ENCODE measurements around the gene KCNIP4.
A peak's percentile ranks its signal among the peaks of the same experiment; 100 is the strongest.

KCNIP4 gene

DNA sequence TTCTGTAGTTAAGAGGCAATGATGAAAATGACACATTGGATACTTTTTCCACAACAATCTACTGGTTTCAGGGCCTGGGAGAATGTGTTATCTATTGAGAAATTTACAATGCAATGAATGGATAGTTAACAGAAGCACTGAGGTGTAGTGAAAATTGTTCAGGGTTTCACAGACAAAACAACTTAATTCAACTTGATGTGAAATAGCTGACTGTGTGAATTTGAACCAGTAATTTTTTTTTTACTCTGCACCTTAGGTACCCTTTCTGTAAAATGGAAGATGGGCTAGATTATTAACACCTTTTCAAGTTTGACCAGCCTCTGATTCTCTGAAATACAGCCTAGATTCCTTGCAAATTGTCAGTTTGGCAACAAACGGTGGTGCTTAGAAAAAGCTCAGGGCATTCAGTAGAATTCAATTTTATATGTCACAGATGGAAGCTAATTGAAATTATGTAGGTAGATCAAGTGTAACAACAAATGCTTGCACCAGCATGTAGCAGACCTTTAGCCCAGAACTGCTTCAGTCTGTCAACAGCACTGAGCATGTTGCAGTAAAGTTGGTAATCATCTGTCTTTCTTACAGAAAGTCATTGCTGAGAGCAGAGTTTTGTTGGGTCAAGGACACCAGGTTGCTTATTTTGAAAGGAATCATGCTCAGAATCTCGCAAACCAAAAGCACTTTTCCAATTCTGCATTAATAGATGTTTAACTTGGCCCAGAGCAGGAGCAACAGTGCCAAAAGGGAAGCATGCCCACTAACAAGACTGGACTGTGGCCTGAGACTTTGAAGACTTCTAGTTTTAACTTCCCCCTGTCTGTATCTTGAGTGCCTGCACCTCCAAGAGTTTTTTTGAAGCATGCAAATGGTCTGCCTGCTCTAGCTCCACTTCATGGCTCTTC lies 721.7 kb downstream of the KCNIP4 start:
- no peaks in the 10 kb centered on the region for H3K36me3 ChIP-seq (ENCODE audit: insufficient read depth, low read length)
- TF ChIP-seq FOXP2 (optimal IDR thresholded peaks at IDR 0.05; ENCODE audit: control extremely low read depth, extremely low read length, insufficient read depth) (no peak), POLR2AphosphoS5 (IDR thresholded peaks at IDR 0.05; ENCODE audit: borderline replicate concordance, low read depth, low read length) (no peak)
- H3K27ac ChIP-seq, result no peak overlapping the region
- H3K9ac ChIP-seq (ENCODE audit: insufficient read length), result no peak overlapping the region
- no peak overlapping the region for H3K4me3 ChIP-seq
- no peak for DNase-seq (ENCODE audit: low read depth, low spot score)
- no peaks in the 10 kb centered on the region for H3K9me3 ChIP-seq (ENCODE audit: low read depth, low read length)

DNA sequence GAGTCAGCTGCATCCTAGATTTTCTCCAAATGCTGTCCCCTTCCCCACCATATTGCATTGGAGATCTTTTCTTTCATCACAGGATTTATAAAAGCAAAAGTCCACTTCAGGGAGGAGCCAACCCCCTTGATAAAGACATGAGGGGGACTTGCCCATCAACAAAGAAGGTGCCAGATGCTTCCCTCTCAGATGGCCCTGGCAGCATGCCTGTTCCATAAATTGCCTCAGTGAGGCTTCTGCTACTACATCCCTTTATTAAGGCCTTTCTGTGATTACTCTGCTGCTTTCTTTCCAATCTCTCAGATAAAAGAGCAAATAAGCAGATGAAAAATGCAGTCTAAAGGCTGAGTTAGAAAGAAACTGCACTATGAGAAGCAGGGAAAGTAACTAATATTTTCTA lies 736.7 kb downstream of the KCNIP4 start:
- Histone ChIP-seq H3K27ac (no peak overlapping the region), H3K36me3 (ENCODE audit: insufficient read depth, low read length) (no peaks in the 10 kb centered on the region), H3K9me3 (ENCODE audit: low read depth, low read length) (no peaks in the 10 kb centered on the region), H3K4me3 (no peak overlapping the region), H3K9ac (ENCODE audit: insufficient read length) (no peak overlapping the region)
- TF ChIP-seq POLR2AphosphoS5 (IDR thresholded peaks at IDR 0.05; ENCODE audit: borderline replicate concordance, low read depth, low read length) (no peak), EZH2 (IDR thresholded peaks at IDR 0.05) (no peak), FOXP2 (optimal IDR thresholded peaks at IDR 0.05; ENCODE audit: control extremely low read depth, extremely low read length, insufficient read depth) (no peak)
- no peak for DNase-seq (ENCODE audit: low read depth, low spot score)

DNA sequence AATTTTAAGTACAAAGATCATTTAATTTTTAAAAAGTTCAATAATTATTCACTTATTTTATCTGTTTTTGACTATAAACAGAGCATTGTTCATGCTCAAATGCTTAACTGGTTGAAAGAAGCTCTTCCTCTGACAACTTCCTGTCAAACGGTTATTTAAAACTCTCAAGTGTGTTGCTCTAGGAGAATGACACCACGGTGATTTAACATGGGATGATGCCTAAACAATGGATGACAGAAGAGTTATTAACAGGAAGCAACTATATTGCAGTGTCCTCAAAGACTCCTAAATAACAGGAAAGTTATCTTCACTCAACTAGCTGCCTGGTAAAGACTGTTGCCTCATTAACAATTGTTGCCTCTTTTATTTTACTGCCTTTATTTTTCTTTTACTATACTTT lies 738.7 kb downstream of the KCNIP4 start:
- Histone ChIP-seq H3K9ac (ENCODE audit: insufficient read length) (no peak overlapping the region), H3K9me3 (ENCODE audit: low read depth, low read length) (no peaks in the 10 kb centered on the region), H3K36me3 (ENCODE audit: insufficient read depth, low read length) (no peaks in the 10 kb centered on the region), H3K4me3 (no peak overlapping the region), H3K27ac (no peak overlapping the region)
- TF ChIP-seq POLR2AphosphoS5 (IDR thresholded peaks at IDR 0.05; ENCODE audit: borderline replicate concordance, low read depth, low read length), result no peak
- no peak for TF ChIP-seq FOXP2 (optimal IDR thresholded peaks at IDR 0.05; ENCODE audit: control extremely low read depth, extremely low read length, insufficient read depth)
- TF ChIP-seq EZH2 (IDR thresholded peaks at IDR 0.05), result no peak
- DNase-seq (ENCODE audit: low read depth, low spot score), result no peak

DNA sequence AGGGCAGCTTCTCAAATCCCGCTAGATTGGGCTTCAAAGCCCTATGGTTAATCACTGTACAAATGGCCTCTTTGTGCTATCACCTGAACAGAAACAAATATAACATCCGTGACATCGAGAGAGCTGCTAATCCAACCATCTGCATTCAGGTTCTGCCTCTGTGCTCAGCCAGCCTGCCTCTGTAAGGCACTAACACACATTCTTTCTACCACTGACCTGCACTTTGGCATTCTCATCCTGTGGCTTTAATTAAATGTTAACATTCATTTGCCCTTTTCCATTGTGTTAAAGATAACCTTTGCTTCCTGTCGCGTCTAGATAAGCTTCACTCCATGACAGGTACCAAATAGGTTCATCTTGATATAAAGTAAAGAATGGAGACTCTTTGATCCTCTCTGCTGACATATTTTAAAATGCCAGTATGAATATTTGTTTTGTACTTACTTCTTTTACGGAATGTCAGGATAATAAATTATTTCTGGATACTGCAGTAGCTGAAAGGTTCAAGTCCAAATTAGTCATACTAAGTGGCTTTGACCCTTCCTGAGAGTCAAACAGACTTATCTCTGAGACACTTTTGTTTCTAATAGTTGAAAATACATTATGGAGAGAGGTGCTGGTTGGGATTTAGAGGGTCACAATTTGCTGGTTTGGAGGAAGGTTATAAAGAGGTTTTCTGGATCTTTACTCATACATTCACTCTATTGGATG lies 742.6 kb downstream of the KCNIP4 start:
- DNase-seq (ENCODE audit: low read depth, low spot score), result no peak
- Histone ChIP-seq H3K9me3 (ENCODE audit: low read depth, low read length) (no peaks in the 10 kb centered on the region), H3K9ac (ENCODE audit: insufficient read length) (no peak overlapping the region), H3K4me3 (no peak overlapping the region), H3K27ac (no peak overlapping the region), H3K36me3 (ENCODE audit: insufficient read depth, low read length) (no peaks in the 10 kb centered on the region)
- TF ChIP-seq EZH2 (IDR thresholded peaks at IDR 0.05) (no peak), POLR2AphosphoS5 (IDR thresholded peaks at IDR 0.05; ENCODE audit: borderline replicate concordance, low read depth, low read length) (no peak), FOXP2 (optimal IDR thresholded peaks at IDR 0.05; ENCODE audit: control extremely low read depth, extremely low read length, insufficient read depth) (no peak)

DNA sequence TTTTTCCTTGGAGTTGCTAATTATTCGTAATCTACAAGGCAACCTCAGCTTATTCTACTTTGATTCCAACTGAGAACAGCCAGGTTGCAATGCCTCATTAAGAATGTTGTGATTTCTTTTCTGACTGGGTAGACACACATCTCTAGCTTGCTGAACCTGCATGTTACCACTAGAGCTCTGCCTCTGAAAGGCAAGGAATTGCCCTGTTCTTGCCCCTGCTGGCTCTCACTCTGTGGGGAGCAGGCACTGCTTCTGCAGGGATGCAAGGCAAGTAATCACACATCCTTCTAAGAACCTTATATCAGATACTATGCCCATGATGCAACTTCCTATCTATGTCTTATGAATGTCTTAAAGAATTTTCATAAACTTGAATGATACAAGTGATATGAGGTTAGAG lies 745.2 kb downstream of the KCNIP4 start:
- Histone ChIP-seq H3K27ac (no peak overlapping the region), H3K4me3 (no peak overlapping the region), H3K9ac (ENCODE audit: insufficient read length) (no peak overlapping the region), H3K9me3 (ENCODE audit: low read depth, low read length) (no peaks in the 10 kb centered on the region), H3K36me3 (ENCODE audit: insufficient read depth, low read length) (no peaks in the 10 kb centered on the region)
- DNase-seq (ENCODE audit: low read depth, low spot score), result no peak
- TF ChIP-seq POLR2AphosphoS5 (IDR thresholded peaks at IDR 0.05; ENCODE audit: borderline replicate concordance, low read depth, low read length) (no peak), FOXP2 (optimal IDR thresholded peaks at IDR 0.05; ENCODE audit: control extremely low read depth, extremely low read length, insufficient read depth) (no peak), EZH2 (IDR thresholded peaks at IDR 0.05) (no peak)

DNA sequence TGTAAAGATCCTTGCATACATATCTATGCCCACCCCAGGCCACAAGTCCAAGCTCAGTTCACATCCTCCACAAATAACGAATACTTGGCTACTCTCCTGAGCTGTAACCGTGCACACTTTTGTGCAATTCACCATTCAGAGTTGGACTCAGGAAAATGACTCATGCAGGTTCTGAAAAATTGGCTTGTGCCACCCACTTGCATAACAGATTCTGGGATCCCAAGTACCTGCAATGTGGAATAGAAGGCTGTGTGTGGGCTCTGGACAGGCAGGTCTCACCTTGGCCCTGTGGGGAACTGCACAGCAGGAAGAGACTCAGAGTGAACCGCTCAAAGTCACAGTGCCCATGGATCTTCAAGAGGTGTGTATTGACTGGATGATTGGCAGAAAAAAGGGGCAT lies 745.6 kb downstream of the KCNIP4 start:
- Histone ChIP-seq H3K4me3 (no peak overlapping the region), H3K9ac (ENCODE audit: insufficient read length) (no peak overlapping the region), H3K9me3 (ENCODE audit: low read depth, low read length) (no peaks in the 10 kb centered on the region), H3K27ac (no peak overlapping the region), H3K36me3 (ENCODE audit: insufficient read depth, low read length) (no peaks in the 10 kb centered on the region)
- no peak for DNase-seq (ENCODE audit: low read depth, low spot score)
- TF ChIP-seq POLR2AphosphoS5 (IDR thresholded peaks at IDR 0.05; ENCODE audit: borderline replicate concordance, low read depth, low read length), result no peak
- no peak for TF ChIP-seq FOXP2 (optimal IDR thresholded peaks at IDR 0.05; ENCODE audit: control extremely low read depth, extremely low read length, insufficient read depth)
- TF ChIP-seq EZH2 (IDR thresholded peaks at IDR 0.05), result no peak

DNA sequence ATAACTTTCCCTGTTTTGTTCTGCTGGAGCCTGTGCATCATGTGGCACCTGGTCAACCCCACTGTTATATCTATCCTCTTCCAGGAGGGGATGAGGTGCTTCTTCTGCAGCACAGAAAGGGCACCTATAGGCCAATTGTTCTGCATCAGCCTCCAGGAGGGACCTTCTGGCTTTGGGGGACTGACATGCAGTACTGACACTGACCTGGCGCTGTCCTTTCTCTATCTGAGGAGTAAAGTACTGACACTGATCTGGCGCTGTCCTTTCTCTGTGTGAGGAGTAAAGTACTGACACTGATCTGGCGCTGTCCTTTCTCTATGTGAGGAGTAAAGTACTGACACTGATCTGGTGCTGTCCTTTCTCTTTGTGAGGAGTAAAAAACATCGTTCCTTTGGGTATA lies 749.9 kb downstream of the KCNIP4 start:
- TF ChIP-seq EZH2 (IDR thresholded peaks at IDR 0.05) (no peak), FOXP2 (optimal IDR thresholded peaks at IDR 0.05; ENCODE audit: control extremely low read depth, extremely low read length, insufficient read depth) (no peak), POLR2AphosphoS5 (IDR thresholded peaks at IDR 0.05; ENCODE audit: borderline replicate concordance, low read depth, low read length) (no peak)
- no peak for DNase-seq (ENCODE audit: low read depth, low spot score)
- Histone ChIP-seq H3K36me3 (ENCODE audit: insufficient read depth, low read length) (no peaks in the 10 kb centered on the region), H3K9ac (ENCODE audit: insufficient read length) (no peak overlapping the region), H3K4me3 (no peak overlapping the region), H3K27ac (no peak overlapping the region), H3K9me3 (ENCODE audit: low read depth, low read length) (no peaks in the 10 kb centered on the region)

DNA sequence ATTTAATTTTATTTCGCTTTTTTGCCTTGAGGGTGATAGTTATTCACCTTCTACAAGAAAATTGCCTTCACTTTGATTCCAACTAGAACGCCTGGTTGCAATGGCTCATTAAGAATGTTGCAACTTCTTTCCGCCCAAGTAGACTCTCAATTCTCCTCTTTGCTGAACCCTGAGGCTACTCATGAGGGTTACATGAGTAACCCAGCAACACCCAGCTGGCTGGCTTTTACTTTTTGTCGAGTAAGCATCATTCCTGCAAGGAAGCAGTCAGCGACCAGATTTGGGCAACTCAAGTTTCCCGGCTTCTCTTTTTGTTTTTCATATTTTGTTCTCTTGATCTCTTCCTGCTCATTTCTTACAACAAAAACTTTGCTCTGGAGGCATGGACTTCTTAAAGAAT lies 752.9 kb downstream of the KCNIP4 start:
- peak; percentile 6 for DNase-seq (ENCODE audit: low read depth, low spot score)
- Histone ChIP-seq H3K4me3 (no peak overlapping the region), H3K9me3 (ENCODE audit: low read depth, low read length) (no peaks in the 10 kb centered on the region), H3K9ac (ENCODE audit: insufficient read length) (no peak overlapping the region), H3K36me3 (ENCODE audit: insufficient read depth, low read length) (no peaks in the 10 kb centered on the region), H3K27ac (no peak overlapping the region)
- no peak for TF ChIP-seq EZH2 (IDR thresholded peaks at IDR 0.05)
- no peak for TF ChIP-seq POLR2AphosphoS5 (IDR thresholded peaks at IDR 0.05; ENCODE audit: borderline replicate concordance, low read depth, low read length)
- no peak for TF ChIP-seq FOXP2 (optimal IDR thresholded peaks at IDR 0.05; ENCODE audit: control extremely low read depth, extremely low read length, insufficient read depth)
